ENCODE results near the gene PLGRKT.
A peak's percentile ranks its signal among the peaks of the same experiment; 100 is the strongest.
"Not testable (repeated sequence)": the region's sequence is repeated elsewhere in the genome, so short reads cannot be mapped to it uniquely, and the experiment has no call there.

PLGRKT gene

DNA sequence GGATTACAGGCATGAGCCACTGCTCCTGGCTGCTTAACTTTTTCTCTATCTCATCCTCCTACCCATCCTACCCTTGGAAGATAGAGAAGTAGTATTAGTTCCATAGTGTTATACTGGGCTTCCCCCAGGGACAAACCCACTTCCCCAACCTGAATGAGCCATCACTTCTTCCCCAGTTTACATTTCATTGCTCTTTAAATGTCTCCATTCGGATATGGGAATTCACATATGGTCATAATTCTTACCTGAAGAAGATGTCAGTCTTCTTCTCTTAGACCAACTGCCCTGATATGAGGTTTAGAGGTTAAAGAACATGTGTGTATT lies 14.5 kb upstream of the PLGRKT start:
- no peak for DNase-seq (ENCODE audit: low spot score)

DNA sequence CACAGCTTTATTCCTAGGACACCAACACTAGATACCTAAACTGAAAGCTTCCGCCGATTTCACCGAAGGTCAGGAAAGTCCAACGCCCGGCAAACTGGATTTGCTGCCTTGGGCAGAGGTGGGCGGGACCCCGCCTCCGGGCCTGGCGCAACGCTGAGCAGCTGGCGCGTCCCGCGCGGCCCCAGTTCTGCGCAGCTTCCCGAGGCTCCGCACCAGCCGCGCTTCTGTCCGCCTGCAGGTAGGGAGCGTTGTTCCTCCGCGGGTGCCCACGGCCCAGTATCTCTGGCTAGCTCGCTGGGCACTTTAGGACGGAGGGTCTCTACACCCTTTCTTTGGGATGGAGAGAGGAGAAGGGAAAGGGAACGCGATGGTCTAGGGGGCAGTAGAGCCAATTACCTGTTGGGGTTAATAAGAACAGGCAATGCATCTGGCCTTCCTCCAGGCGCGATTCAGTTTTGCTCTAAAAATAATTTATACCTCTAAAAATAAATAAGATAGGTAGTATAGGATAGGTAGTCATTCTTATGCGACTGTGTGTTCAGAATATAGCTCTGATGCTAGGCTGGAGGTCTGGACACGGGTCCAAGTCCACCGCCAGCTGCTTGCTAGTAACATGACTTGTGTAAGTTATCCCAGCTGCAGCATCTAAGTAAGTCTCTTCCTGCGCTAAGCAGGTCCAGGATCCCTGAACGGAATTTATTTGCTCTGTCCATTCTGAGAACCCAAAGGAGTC lies 12.8 kb upstream of the PLGRKT start, which contains the start of gene CD274:
Gene CD274 (plus strand): TSS at position 184 of the 733 bp plus-strand sequence. CDS start 5,572 bp downstream, outside the sequence.
- peak; percentile 29 for DNase-seq (ENCODE audit: low spot score)

DNA sequence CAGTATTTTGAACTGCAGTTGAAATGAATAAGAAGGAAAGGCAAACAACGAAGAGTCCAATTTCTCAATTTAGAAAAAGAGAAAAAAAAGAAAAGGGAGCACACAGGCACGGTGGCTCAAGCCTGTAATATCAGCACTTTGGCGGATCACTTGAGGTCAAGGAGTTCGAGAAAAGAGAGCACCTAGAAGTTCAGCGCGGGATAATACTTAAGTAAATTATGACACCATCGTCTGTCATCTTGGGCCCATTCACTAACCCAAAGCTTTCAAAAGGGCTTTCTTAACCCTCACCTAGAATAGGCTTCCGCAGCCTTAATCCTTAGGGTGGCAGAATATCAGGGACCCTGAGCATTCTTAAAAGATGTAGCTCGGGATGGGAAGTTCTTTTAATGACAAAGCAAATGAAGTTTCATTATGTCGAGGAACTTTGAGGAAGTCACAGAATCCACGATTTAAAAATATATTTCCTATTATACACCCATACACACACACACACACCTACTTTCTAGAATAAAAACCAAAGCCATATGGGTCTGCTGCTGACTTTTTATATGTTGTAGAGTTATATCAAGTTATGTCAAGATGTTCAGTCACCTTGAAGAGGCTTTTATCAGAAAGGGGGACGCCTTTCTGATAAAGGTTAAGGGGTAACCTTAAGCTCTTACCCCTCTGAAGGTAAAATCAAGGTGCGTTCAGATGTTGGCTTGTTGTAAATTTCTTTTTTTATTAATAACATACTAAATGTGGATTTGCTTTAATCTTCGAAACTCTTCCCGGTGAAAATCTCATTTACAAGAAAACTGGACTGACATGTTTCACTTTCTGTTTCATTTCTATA lies 12.0 kb upstream of the PLGRKT start:
- DNase-seq (ENCODE audit: low spot score) = no peak

DNA sequence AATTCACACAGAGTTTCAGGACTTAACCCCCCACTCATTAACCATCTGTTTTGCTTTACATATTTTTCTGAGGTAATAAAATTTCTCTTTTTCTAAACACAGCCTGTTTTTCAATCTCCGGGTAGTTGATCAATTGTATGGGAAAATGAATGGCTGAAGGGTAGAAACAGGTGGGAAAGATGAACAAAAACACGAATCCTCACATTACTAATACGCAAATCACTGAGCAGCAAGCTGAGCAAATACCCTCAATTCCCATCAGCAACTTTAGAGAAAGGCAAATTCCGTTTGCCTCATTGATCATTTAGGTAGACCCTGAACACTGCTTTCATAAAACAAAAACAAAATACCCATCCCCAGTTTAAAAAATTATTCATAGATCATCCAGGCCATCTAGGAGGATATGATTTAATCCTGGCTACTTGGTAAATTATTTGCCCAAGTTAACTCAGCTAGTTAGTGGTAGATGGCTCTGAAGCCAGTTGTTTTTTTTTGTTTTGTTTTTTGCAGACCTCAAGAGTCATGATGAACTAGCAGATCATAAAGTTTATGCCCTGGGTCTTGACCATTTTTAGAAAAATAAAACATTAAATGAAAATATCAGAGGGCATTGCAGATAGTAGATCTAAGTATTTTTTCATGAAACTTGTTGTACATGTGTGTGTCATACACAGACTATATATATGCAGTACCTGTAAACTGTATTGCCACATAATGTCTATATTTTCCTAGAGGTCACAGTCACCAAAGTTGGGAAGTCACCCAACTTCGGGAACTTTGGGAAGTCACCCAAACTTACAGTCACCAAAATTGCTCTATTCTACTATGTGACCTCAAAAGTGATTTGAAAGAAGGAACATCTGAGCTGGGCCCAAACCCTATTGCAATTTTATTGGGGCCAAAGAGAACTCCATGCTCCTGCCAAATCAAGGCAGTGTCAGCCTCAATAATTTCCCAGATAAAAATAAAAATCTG lies 11.0 kb upstream of the PLGRKT start:
- no peak for DNase-seq (ENCODE audit: low spot score)

DNA sequence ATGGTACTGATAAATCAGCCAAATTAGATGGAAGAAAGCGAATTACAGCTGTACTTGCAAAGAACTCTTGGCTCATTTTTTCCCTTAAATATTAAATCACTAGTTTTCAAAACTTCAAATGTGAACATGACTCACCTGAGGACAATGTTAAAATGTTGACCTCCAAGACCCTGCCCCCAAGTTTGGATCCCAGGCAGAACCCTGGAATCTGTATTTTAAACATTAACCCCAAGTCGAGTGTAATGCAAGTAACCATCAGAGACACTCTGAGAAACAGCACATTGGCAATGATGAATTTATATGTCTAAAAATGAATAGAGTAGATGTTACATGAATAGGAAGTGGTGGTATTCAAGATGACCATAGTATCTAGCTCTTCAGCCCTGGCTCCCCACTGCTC lies 10.3 kb upstream of the PLGRKT start:
- DNase-seq (ENCODE audit: low spot score) = no peak

DNA sequence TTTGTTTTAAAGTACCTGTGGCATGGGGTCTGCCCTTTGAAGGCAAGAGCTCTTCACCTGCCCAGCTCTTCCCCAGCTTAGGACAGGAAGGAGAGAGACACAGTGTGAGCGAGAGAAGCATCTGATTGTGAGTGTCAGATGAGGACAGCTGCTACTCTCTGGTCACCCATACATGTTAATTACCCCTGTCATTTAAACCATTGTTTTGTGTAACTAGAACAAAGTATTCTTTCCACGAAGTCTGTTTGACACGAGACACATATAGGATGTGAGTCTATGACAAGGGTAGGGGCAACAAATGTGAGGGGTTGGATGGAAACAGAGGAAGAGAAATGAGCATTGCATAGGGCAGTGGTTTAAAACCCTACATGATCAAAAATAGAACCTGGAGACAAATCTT lies 9.6 kb upstream of the PLGRKT start:
- no peak for DNase-seq (ENCODE audit: low spot score)

DNA sequence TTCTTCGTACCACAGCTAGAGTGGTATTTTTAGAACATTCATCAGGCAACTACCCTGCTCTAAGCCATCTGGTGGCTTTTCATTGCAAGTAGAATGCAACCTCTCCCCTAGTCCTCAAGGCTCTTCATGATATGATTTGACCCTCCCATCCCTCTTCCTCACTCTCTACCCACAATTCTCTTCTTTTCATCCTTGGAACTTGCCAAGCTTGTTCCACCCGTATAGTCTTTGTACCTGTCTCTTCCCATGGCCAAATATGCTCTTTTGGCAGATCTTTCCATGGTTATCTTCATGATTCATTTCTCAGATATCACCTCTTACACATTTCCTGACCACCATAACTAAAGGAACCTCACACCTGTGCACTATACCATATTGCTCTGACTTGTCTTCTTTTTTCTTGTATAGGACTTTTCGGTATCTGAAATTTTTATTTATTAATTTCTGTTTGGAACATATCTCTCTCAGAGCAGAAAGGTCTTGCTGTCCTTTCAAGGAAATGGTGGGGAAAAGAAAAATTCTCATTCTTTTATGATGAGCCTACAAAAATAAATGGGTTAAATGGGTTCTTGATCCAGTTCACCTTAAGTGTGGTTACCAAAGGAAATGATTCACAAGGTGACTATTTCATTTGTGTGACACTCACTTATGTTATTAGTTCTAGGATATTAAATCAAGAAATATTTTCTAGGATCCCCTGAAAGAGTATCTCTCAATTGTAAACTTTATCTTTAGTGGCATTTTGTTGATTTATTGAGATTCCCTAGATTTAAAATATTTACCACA lies 8.9 kb upstream of the PLGRKT start:
- DNase-seq (ENCODE audit: low spot score) = no peak

DNA sequence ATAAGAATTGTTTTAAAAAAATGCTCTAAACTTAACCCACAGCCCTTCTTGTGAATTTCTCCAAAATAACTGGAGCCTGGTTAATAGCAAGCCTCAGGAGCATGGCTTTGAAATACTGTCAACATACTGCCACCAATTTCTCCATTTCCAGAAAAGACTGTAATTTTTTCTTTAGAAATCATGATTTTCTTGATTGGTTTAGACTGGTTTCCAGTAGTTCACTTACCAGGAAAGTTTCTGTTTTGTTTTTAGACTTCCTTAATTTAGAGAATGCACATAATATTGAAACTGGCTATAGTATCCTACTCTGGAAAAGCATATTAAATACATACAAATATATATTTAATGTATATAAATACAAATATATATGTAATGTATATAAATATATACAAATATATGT lies 8.2 kb upstream of the PLGRKT start:
- no peak for DNase-seq (ENCODE audit: low spot score)

DNA sequence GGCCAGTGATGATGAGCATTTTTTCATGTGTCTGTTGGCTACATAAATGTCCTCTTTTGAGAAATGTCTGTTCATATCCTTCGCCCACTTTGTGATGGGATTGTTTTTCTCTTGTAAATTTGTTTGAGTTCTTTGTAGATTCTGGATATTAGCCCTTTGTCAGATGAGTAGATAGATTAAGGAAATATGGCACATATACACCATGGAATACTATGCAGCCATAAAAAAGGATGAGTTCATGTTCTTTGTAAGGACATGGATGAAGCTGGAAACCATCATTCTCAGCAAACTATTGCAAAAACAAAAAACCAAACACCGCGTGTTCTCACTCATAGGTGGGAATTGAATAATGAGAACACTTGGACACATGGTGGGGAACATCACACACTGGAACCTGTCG lies 7.4 kb upstream of the PLGRKT start:
- DNase-seq (ENCODE audit: low spot score) = not testable (repeated sequence)

DNA sequence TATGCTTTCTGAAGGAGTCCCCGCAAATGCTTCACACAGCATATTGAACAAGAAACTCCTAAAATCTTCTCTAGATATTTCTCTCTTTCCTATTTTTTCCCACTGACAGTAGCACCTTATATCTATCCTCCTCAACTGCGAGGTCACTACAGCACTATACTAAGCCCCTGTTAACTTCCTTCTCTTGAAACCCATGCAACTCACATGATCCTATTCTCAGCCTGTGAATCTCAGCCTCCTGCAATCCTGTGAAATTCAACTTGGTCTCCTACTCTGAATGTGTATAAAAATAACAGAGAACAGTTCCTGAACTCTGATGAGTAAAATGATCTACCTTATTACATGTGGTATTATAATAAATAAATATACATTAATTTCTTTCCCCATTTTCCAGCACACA lies 6.1 kb upstream of the PLGRKT start:
- DNase-seq (ENCODE audit: low spot score) = no peak

DNA sequence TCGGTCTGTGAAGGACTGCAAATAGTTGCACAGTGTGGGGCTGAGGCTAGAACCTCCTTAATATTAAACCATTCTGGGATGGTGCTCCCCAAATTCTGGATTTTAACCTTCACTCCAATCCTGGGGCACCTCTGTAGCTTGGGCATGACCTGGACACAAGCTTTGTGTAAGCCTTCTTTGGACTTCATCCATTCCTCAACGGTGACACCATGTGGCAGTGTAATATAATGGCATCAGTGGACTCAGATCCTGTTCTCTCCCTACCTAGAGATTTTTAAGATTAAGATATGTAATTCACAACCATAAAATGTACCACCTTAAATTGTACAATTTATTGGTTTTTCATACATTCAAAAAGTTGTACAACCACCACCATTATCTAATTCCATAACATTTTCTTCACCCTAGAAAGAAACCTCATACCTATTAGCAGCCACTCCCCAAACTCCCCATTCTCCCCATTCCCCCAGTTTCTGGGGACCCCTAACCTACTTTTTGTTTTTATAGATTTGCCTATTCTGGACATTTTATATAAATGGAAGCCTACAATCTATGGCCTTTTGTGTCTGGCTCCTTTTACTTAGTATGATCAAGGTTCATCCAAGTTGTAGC lies 4.8 kb upstream of the PLGRKT start:
- DNase-seq (ENCODE audit: low spot score) = no peak

DNA sequence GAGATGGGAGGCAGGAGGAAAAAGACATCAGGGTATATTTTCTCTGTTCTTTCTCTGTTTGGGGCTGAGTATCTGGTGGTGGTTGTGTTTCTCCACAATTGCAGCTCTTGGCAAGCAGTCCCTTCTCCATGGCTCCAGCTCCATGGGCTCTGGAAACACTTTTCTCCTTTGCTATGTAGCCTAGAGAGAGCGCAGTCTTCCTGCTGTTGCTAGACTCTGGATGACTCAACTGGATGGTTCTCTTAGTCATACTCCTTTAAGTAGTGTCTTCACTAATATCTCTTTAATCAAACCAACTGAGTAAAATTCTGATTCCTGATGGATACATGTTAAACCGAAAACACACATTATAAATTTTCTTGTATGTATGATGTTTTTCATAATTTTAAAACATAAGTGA lies 3.3 kb upstream of the PLGRKT start:
- DNase-seq (ENCODE audit: low spot score) = no peak

DNA sequence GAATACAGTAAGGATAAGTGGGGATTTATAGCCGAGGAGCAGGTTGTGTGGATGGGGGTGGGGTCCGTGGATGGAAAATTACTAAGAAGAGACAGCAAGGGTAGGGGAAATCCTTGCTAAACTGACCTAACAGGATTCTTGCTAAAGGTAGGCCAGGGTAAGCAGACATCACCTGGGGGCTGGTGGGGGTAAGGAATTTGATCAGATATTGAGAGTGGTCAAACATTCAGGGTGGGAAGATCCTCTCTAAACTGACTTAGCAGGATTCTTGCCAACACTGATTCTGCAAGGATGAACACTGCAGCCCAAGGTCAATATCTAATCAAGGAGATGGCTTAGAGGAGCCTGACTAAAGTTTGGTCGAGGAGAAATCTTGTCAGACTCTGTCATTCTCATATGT lies 2.7 kb upstream of the PLGRKT start:
- DNase-seq (ENCODE audit: low spot score) = no peak

DNA sequence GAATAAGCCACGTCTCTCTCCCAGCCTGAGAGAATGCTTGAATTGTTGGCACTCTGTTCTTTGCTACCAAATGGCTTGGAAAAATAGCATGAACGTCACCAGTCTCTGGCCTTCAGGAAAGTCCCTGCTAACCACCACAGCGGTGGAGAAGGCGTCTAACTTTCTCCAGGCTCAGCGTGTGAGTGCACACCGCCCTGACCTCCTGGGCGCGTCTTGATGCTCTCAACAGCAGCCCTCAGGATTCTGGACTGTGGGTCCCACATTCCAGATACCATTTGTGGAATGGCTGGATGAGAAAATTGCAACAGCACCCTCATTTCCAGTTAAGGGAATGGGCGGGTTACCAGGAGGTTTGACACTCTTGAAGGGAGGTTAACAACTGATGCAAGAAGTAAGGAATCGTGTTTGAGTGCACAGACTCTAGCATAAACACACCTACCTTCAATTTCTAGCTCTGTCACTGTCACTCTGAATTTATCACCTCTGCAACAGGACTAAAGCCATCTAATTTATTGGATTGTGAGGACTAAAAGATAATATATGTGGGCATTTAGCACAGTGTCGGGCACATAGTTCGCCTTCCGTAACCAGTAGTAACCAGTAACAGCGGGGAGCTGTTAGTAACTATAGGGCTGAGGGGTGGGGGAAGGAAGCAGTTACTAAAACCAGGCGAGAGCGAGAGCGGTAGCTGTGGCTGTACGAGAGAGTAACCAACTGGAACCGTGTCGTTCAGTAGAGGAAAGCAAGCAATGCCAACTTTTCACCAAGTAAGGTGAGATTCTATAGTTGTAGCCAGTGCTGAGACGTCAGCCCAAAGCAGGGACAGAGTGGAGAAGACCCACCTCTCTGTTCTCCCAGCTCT lies 807 bp upstream of the PLGRKT start:
- DNase-seq (ENCODE audit: low spot score) = no peak

DNA sequence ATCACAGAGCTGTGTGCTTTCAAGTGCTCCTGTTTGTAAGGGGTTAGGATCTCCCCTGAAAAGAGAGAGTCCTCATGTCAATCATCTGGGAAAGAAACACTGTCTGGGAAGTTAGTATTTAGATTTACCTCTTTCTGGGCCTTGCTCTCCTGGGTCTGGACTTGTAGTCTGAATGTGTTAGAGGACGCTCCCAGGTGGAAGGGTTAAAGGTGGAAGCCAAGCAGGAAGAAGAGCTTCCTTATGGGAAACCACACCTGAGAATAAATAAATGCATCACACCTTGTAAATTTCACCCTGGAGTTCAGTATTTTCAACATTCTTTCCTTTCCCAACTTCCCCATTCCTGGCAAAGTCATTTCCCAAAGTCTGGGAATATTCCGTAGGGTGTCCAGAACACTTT lies 1.3 kb downstream of the PLGRKT start:
- DNase-seq (ENCODE audit: low spot score) = no peak

DNA sequence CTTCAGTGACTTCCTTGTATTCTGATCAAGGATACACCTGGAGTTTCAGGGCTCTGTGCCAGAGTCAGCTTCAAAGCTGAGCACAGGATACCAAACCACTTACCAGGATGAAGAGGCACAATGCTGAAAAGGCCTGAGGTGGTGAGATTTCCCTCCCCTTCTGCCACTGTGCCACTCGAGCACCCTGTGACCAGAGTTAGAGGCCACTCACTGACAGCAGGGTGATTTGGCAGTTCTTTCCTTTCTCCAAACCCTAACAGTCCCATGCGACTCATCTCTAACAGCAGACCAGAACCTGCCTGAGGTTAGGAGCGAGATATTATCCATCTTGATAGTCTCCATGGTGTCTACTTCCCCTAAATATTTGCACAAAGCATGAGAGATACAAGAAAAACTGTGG lies 1.8 kb downstream of the PLGRKT start:
- no peak for DNase-seq (ENCODE audit: low spot score)

DNA sequence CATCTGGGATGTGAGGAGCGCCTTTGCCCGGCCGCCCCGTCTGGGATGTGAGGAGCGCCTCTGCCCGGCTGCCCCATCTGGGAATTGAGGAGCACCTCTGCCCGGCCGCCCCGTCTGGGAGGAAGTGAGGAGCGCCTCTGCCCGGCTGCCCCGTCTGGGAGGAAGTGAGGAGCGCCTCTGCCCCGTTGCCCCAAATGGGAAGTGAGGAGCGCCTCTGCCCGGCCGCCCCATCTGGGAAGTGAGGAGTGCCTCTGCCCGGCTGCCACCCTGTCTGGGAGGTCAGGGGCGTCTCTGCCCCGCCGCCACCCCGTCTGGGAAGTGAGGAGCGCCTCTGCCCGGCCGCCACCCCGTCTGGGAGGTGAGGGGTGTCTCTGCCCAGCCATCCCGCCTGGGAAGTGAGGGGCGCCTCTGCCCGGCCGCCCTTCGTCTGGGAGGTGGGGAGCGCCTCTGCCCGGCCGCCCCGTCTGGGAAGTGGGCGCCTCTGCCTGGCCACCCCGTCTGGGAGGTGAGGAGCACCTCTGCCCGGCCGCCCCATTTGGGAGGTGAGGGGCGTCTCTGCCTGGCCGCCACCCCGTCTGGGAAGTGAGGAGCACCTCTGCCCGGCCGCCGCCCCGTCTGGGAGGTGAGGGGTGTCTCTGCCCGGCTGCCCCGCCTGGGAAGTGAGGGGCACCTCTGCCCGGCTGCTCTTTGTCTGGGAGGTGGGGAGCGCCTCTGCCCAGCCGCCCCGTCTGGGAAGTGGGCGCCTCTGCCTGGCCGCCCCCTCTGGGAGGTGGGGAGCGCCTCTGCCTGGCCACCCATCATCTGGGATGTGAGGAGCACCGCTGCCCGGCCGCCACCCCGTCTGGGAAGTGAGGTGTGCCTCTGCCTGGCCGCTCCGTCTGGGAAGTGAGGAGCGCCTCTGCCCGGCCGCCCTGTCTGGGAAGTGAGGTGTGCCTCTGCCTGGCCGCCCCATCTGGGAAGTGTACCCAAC lies 3.6 kb downstream of the PLGRKT start:
- not testable (repeated sequence) for DNase-seq (ENCODE audit: low spot score)

DNA sequence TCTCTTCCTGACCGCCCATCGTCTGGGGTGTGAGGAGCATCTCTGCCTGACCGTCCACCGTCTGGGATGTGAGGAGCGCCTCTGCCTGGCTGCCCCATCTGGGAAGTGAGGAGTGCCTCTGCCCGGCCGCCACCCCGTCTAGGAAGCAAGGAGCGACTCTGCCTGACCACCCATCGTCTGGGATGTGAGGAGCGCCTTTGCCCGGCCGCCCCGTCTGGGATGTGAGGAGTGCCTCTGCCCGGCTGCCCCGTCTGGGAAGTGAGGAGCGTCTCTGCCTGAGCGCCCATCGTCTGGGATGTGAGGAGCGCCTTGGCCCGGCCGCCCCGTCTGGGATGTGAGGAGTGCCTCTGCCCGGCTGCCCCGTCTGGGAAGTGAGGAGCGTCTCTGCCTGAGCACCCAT lies 4.4 kb downstream of the PLGRKT start:
- DNase-seq (ENCODE audit: low spot score) = not testable (repeated sequence)

DNA sequence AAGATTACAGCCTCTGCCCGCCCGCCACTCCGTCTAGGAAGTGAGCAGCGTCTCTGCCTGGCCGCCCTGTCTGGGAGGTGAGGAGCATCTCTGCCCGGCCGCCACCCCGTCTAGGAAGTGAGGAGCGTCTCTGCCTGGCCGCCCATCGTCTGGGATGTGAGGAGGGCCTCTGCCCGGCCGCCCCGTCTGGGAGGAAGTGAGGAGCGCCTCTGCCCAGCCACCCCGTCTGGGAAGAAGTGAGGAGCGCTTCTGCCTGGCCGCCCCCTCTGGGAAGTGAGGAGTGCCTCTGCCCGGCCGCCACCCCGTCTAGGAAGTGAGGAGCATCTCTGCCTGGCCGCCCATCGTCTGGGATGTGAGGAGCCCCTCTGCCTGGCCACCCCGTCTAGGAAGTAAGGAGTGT lies 4.8 kb downstream of the PLGRKT start:
- not testable (repeated sequence) for DNase-seq (ENCODE audit: low spot score)

Measured in COLO829 (cell line).